HG02623 (cell line): ENCODE data around the gene NDUFB4.

ENCODE experiments used
- ATAC-seq: cut with Tn5 transposase; IDR thresholded peaks from one replicate; pipeline ENCODE4 v1.9.1; 2021; ENCODE audit warnings: moderate library complexity; ENCODE audit not compliant: unreplicated experiment

The NDUFB4 gene

DNA sequence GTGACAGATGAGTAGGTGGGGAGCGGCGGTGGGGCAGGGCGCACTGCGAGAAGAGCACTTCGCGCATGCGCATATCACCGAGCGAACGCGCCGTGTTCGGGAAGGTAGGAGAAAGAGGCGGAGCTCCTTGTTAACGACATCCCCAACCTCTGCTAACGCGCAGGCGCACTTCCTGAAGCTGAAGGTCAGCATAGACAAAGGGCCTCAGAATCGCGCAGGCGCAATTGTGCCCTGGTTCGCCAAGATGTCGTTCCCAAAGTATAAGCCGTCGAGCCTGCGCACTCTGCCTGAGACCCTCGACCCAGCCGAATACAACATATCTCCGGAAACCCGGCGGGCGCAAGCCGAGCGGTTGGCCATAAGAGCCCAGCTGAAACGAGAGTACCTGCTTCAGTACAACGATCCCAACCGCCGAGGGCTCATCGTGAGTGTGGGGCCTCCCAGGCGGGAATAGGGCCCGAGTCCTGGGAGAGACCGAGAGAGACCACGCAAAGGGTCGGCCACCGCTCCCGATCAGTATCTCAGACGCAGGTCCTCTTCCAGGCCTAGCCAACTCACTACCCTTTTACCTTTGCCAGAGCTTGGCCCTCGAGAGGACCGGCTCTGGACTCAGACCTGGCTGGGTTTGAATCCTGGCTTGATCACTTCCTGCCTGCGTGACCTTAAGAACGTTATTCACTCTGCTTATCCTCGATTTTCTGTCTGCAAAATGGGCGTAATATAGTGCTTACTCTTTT is at the start of gene NDUFB4:
TSS of gene NDUFB4 (plus strand) at position 221 of the 737 bp plus-strand sequence. CDS start at position 245, 24 bp downstream.
- ATAC-seq: peak; percentile 94

DNA sequence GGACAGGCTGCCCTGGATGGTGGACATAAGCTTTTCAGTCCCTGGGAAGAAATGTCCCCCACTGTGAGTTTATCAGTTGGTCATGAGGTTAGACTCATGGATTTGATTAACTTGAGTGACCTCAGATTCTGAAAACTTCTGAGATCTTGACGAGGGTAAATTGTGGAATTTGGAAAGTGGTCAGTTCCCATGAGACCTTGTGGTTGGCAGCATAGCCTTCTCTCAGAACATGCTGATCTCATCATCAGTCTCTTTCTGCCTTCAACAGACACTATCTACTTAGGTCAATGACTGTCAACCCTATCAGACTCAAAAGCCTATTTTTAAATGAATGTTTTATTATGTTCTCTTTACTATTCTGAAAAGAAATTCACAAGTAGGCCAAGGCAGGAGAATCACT is 45.6 kb upstream of the NDUFB4 start:
- no peak for ATAC-seq

DNA sequence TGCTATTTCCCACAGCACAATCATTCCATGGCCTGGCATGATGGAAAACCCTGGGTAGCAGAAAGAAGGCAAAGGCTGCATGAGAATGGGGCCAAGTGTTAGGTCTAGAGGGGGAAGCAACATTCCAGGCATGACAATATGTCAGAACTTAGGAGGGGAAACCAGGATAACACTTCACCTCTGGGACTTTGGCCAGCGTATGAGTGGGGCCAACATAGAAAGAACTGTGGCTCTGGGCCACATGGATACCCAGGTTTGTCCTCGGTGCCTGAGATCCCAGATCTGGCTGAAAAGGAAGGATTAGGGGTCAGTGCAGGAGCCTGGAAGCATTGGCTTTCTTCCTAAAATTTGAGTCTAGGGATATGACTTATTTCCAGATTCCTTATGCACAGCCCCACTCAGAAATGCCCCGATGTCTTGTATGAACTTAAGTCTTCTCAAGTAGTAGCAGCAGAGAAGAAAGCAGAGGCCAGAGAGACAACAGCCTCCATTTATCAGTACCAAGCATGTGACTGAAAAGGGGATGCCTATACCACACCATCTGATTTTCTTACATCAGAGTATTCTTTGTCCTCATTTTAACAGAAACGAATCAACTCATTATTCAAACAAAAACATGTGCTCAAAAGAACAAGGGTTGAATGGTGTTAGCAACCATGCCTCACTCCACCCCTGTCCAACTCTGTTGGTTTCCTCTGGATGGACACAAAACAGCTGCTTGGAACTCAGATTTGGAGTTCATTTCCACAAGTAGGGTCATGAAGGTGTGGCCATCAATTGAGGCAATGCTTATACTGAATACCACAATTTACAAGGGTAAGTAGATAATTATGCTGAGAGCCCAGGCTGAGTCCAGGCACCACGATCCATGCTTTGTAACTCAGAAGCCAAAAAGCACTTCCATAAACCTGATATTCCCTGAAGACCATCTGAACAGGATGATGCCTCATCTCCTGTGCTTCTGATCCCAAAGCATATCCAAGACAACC is 43.7 kb upstream of the NDUFB4 start:
- ATAC-seq: no peak

DNA sequence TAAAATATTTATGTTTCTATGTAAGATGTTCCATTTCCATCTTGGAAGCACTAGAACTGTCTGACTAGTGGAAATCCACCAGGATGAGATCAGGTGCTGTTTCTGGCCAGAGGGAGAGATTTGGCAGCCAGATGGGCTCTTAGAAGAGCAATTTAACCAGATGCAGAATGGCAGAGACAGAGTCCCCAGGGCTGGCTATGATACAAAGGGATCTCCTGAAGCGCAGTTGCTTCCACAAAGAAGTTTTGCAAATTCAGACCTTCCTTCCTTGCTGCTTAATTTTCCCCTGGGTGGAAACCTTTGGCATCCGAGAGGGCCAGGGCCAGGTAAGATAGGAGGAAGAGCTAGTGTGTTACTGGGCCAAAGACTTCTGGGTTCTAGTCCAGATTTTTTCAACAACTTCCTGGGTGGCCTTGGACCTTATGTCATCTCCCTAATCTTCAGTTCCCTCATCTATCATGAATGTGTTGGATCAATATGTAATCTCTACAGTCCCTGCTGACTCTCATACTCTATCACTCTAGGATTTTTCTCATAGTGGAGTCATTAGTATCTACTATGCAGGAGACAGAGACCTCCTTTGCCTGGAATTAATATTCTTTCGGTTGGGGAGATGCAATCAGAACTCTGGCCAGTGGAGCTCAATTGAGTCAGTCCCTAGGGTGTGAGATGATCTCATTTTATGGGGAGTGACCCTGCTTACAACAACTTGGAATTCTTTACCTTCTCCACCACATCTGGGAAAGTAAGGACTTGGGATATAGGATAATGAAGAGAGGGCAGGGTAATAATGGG is 41.1 kb upstream of the NDUFB4 start:
- no peak for ATAC-seq

DNA sequence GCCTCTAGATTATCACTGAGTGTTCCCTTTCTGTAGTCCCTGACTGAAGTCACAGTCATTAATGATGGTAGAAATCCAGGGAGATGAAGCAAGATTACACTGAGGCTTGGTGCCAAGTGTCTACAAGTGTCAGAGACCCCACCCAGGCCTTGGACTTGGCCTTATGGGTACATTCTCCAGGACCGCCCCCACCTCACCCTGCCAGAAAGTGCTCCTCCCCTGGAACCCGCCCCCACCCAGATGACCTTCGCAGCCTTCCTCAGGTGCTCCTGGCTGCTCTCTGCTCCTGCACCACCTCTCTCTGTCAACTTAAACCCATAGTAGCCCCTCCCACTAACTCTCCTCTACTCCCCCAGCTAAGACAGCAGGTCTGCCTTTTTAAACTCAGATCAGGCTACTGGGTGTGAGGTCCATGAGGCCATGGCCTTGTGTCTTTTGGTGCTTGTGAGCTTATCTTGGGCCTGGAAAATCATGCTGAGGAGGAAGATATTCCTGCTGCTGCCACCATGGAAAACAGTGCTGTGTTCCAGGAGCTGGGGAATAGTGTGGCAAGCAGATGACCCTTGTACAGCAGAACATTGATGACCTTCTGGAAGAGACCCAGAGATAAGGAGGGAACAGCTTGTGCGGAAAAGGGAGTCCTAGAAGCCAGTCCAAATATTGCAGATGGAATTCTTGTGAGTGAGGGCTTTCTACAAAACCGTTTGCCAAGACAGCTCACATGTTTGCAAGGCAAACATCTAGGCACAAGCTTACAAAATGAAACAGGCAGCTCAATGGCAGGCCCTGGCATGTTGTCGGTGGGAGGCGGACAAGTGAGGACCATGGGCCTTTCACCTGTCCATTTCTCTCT is 40.3 kb upstream of the NDUFB4 start:
- ATAC-seq: no peak

DNA sequence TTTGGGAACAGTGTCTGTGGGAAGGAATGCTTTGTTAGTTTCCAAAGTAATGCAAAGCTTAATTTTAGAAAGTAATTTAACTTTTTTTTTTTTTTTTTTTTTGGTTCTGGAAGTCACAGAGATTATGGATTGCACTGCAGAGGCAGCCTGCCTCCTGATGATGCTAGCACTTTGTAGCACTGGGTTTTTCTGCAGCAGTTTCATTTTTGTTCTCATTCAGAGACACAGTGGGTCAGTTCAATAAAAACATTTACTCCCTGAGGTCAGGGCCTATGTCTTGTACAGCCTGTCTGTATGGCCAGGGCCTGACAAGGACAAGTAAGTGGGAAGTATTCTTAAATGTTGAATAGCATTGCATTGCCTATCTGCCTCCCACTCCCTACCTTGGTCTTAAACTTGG is 39.0 kb upstream of the NDUFB4 start:
- ATAC-seq: no peak

DNA sequence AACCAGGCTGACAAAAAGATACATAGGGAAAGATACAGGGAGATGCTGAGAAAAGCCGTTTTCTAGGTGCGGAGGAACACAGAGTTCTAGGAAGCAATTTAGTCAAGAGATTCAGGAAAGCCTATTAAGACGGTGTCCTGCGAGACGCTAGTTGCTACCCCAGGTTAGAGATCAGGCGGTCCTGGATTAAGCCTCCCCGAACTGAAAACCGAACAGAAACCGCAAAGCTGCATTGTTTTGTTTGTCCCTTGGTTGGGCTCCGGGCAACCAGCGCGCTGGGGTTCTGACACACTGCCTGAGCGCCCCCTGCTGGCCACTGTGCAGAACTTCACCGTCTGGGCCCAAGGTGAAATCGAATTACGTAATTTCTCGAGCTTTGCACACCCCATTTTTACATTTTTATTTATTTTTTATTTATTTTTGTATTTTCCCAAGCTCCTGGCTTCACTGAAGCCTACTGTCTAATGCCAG is 37.3 kb upstream of the NDUFB4 start:
- ATAC-seq: peak; percentile 83

DNA sequence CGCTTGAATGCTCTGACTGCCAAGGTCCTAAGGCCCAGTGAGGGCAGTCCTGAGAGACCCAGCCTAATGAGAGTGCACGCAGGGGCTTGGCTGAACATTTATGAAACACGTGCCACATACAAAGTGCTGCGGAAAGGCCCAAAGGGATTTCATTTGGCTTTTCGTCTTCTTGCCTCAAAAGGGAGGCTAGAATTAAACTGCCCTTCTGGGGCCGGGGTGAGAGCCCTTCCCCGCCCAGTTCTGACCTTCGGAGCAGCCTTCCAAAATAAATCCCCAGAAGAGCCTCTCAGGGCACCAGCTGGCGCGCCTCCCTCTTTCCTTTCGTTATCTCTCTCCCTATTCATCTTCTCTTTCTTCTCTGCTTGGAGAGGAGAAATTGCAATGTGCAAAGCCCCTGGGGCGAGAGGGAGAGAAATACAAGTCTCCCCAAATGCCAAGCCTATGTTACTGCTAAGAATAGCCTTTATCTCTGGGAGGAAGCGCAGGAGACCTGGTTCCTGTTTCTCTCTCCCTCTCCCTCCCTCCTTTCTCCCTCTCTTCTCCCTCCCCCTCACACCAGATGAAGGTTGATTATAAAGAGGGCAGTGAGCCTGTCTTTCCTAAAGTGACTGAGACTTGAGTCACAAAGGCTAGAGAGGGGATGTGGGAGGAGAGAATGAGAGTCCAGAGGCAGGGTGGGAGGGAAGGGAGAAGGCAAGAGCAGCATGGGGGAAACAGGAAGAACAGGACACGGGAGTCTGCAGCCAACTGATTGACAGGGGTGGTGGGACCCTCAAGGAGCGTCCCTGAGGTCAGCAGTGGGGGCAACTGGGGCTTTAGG is 36.7 kb upstream of the NDUFB4 start:
- ATAC-seq: peak; percentile 21

DNA sequence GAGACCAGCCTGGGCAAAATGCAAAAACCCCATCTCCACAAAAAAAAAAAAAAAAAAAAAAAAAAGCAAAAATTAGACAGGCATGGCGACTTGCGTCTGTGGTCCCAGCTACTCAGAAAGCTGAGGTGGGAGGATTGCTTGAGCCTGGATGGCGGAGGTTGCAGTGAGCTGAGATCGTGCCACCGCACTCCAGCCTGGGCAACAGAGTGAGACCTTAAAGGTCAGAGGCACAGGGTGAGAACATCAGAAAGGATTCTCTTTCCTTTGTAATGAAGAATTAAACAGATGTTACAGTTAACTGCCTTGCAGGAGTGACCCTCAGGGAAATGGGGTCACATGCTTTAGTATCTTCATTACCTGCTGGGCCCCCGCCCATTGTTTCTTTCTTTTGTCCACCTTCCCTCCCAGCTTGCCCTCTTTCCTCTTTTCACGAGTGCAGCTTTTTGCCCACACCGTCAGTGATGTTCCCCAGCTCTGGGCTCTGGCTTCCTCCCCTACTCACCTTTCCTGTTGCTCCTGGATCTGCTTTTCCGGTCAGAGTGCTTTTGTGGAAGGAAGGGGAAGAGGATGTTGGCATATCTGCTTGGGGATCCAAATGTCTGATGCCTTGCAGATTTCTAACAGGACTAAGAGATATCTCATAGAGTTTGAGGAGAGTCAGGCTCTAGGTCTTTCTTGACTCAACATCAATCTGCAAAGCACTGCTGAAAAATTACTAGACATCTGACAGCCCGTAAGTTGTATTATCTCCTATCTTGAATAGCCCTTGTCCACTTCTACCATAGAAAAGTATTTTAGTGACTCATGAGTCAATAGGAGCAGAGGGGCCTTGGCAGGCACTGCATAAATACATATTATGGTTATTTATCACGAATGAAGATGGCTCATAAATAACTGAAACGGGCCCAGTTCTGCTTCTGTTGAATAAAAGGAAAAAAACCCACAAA is 35.6 kb upstream of the NDUFB4 start:
- no peak for ATAC-seq

DNA sequence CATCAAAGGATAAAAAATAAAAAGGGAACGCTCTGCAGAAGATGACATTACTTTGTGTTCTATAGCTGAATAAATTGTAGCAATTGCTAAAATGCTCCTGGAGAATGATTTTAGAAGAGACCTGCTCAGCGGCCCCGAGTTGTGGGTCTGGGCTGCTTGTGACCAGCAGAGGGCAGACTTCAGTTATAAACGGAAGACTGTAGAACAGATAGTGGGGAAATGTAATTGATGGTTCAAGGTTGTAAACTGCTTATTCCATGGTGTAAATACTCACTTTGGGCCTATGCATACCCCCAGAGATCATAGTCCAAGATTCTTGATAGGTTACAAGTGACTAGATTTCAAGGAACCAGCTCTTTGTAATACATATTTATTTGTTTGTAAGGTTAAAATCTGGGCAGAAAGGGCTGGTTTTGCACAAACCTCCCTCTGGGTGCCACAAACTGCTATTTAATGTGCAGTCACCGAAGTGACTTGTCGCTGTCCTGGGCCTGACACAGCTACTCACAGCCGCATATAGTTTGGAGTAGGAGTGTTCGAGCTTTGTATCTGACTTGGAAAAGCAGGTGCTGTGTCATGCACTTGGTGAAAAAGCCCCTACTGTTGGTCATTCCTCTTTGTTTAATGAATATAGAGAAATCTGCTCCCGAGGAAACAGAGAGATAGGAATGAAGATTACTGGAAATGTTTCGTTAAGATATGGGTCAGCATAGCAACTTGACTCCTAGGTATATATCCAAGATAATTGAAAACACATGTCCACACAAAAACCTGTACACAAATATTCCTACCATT is 34.7 kb upstream of the NDUFB4 start:
- peak; percentile 57 for ATAC-seq

DNA sequence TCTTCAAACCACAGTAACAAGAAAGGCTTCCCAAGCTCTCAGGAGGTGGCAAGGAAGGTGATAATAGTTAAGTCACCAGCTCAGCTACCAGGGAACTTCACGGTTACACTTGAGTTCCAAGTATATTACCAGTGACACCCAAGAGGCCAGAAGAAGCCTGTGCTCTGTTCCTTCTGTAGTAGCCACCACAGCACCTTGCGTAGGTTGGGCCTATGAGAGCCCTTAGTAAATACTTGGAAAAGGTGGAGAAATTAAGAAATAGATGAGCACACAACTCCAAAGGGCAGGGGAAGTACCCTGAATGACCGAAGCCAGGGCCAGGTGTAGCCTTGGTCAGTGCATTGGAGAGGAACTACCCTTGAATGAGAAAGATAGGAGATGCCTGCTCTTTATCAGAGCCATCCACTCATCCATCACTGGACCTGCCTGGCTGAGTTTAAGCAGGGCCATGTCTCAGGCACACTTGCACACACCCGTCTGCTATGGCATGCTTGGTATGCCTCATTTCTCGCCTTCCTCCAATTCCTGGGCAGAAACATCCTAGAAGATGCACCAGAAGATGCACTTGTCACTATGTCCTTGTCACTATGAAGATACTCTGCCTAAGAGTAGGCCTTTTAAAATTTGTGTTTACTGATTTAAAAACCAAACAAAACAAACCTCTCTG is 32.6 kb upstream of the NDUFB4 start:
- no peak for ATAC-seq

DNA sequence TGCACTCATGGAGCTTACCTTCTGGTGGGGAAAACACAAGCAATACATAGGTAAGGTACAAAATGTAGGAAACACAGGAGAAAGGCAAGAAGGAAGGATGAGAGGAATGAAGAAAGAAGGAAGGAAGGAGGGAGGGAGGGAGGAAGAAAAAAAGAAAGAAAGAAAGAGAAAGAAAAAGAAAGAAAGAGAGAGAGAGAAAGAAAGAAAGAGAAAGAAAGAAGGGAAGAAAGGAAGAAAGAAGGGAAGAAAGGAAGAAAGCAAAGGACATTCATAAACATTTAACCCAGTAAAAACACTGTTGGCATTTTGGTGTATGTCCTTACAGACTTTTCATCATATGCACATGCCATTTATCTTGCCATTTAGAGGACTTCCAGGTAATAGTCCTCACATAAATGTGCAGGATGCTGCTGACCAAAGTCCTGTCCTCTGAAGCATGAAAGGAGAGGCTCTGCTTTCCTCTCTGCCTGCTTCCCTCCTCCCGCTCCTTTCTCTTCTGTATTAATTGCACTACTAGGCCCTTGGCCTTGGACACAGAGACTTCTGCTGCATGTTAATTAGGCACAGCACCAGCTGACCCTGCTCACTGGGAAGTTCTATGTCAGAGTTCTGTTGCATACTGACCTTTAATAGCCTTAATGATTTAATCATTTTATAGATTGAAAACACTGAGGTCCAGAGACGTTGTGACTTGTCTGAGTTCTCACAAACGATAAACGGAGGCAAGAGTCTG is 29.7 kb upstream of the NDUFB4 start:
- no peak for ATAC-seq

DNA sequence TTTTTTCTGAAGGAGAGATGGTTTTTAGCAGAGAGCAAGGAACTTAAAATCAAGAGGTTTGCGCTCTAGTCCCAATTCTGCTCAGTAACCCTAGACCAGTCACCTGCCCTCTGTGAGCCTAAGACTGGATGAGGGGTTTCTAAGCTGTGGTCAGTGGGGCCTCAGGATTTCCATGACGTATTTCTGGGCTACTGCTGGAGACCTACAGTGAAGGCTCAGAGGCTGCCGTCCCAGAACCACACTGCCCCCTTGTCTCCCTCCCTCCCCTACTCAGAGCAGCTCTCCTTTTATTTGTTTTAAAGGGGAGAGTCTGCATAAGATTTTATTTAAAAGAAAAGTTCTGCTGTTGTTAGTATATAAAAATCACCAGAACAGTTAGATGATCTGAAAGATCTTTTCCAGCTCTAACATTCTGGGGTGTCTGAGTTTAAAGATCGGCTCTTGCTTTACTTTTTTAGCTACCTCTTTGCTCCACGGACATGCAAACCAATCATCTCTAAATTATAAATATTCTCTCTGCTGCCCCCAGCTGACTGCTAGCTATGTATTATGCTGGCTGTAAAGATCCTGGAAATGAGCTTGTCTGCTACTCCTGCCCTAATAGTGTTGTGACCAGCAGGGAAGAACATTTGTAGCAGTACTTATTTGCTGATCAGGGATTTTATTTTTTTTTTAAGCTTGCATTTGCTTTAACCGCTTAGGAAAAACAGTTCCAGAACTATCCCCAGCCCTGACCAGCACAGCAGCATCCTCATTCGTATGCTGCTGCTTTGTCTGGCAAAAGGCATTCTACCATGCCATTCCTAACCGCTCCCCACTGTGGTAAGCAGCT is 28.6 kb upstream of the NDUFB4 start:
- ATAC-seq: no peak

DNA sequence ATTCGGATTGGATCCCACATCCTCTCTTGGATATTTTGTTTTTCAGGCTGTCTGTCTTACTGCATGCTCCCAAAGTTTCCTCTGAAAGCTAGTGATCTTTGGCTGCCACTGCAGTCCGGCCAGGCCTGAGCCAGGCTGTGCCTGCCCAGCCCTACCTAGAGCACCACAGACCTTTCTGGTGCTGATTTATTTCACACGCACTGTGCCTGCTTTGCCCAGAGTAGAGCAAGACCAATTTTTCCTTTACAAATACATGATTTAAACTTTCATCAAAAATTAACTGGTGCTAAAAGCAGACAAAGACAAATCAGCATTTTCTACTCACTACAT is 28.0 kb upstream of the NDUFB4 start:
- no peak for ATAC-seq

DNA sequence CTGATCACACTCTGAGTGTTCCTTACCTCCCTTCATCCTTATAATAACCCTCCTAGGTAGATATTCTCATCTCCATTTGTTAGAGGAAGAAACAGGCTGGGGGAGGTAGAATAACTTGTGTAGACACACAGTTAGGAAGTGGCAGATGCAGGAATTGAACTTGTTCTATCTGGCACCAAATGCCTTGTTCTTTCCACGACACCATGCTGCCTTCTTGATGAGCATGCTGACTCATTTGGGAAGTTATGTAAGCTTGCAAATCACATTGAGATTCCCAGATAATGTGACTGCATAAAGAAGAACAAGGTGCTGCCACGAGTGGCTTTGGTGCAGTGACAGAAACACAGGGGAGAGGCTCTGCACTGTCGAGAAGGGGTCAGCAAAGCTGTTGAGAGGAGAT is 27.5 kb upstream of the NDUFB4 start:
- no peak for ATAC-seq
